Prostate gland (tissue), 2 donors: ENCODE data around the gene IFNL2.

Source experiments
- CTCF ChIP-seq, 4 experiments: fragments of 200-600 bp in 2 of 4; fragments of 450-650 bp in 2 of 4; sonication (generic) in 2 of 4; IDR thresholded peaks; 1 replicate in 3 of 4; 2 replicates in 1 of 4; pipeline ENCODE4 v1.5.1; 2016 to 2019; ENCODE audit warnings: antibody characterized with exemption in 4 of 4, mild to moderate bottlenecking in 2 of 4, moderate library complexity in 2 of 4
- POLR2AphosphoS5 ChIP-seq: sonication (generic); formaldehyde crosslinking; IDR thresholded peaks from one replicate; pipeline ENCODE4 v1.6.1; 2017; ENCODE audit warnings: antibody characterized with exemption

GRCh38 chr19:39251846-39252245 lies 16.4 kb upstream of the IFNL2 start:
- TF ChIP-seq CTCF (IDR thresholded peaks at IDR 0.05) (no peak), POLR2AphosphoS5 (no peak)
